ENCODE data around the gene HSF4.
A peak's percentile ranks its signal among the peaks of the same experiment; 100 is the strongest.

HSF4 gene

DNA sequence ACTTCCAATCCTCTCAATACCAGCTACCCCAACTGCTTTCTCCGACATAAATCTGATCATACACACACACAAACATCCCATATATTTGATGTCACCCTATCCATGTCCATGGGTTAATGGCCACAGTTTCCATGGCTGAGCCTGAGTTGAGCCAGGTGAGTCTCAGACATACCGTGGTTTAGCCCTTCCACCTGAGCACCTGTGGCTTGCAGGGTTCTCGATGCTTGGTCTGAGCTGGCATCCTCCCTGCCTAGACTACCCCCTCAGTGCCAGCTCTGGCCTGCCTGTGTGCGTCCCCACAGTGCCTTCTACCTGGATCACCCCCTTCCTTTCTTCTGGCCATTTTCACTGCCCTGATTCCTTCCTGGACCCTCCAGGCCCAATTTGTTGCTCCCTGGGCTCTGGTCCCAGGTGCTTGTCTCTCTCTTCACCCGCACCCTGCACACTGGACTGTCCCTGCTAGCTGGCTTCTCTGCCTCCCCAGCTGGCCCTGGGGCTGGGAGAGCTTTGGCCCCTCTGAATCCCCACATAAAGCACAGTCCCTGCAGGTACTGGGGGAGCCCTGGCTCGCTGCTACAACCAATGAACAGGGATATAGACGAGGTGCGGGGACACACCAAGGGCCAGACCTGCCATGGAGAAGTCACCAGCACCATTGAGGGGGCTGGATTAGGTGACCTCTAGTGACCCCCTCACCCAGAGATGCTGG is 41.7 kb downstream of the HSF4 start:
- no peak overlapping the region for H2BK15ac ChIP-seq (ENCODE audit: low read depth, poor library complexity, severe bottlenecking)
- no peak overlapping the region for H3K4ac ChIP-seq (ENCODE audit: low read depth in 1 of 2, low read length in 2 of 2)
- H2AFZ ChIP-seq (ENCODE audit: low read depth, low read length), result no peak overlapping the region
- H3K4me3 ChIP-seq (ENCODE audit: insufficient read depth in 1 of 2, low read depth in 1 of 2, low read length in 2 of 2), result no peak overlapping the region
- no peak overlapping the region for H4K8ac ChIP-seq (ENCODE audit: low read length)
- H4K91ac ChIP-seq (ENCODE audit: low read length), result no peak overlapping the region
- no peaks in the 10 kb centered on the region for H3K27me3 ChIP-seq (ENCODE audit: control insufficient read depth in 1 of 2, insufficient read depth in 1 of 2, low read length in 2 of 2)
- peaks cover 16 to 50% of the 10 kb centered on the region in 2 experiments for H3K36me3 ChIP-seq (ENCODE audit: control insufficient read depth in 1 of 2, insufficient read depth in 2 of 2, low read depth in 1 of 2, low read length in 2 of 2)
- no peak overlapping the region for H2BK5ac ChIP-seq (ENCODE audit: low read depth, low read length, poor library complexity, severe bottlenecking)
- H3K27ac ChIP-seq (ENCODE audit: low read length, poor library complexity, severe bottlenecking), result no peak overlapping the region
- H3K18ac ChIP-seq (ENCODE audit: low read depth in 1 of 2, low read length in 2 of 2), result no peak overlapping the region
- 97% methylated on average over 8 of the region's 8 CpGs for WGBS
- H3K4me2 ChIP-seq (ENCODE audit: low read length, poor library complexity, severe bottlenecking), result no peak overlapping the region
- peaks cover 23% of the 10 kb centered on the region for H3K4me1 ChIP-seq (ENCODE audit: control insufficient read depth, insufficient read depth, low read depth, low read length)
- H2AK5ac ChIP-seq (ENCODE audit: low read length, severe bottlenecking), result no peak overlapping the region
- no peak overlapping the region for H2BK12ac ChIP-seq (ENCODE audit: low read length in 2 of 2)
- H3K23ac ChIP-seq (ENCODE audit: low read length in 2 of 2), result no peak overlapping the region
- H3K9ac ChIP-seq (ENCODE audit: low read length), result no peak overlapping the region
- H3K14ac ChIP-seq (ENCODE audit: low read length in 2 of 2), result no peak overlapping the region
- no peak overlapping the region for H2BK120ac ChIP-seq (ENCODE audit: low read depth, low read length)
- peaks cover 1% of the 10 kb centered on the region for H3K79me1 ChIP-seq (replicated peaks; ENCODE audit: low read length, poor library complexity, severe bottlenecking)
- DNase-seq, result no peak
- H3K9me3 ChIP-seq (ENCODE audit: control insufficient read depth, low read length), result no peaks in the 10 kb centered on the region

GRCh38 chr16:67206838-67207248 is 42.3 kb downstream of the HSF4 start:
- Histone ChIP-seq H3K27ac (ENCODE audit: low read length, poor library complexity, severe bottlenecking) (no peak overlapping the region), H2BK15ac (ENCODE audit: low read depth, poor library complexity, severe bottlenecking) (no peak overlapping the region), H4K8ac (ENCODE audit: low read length) (peak overlapping the region; percentile 5), H3K14ac (ENCODE audit: low read length in 2 of 2) (no peak overlapping the region), H2BK12ac (ENCODE audit: low read length in 2 of 2) (no peak overlapping the region), H3K4me3 (ENCODE audit: insufficient read depth in 1 of 2, low read depth in 1 of 2, low read length in 2 of 2) (no peak overlapping the region), H3K36me3 (ENCODE audit: control insufficient read depth in 1 of 2, insufficient read depth in 2 of 2, low read depth in 1 of 2, low read length in 2 of 2) (peaks cover 19 to 44% of the 10 kb centered on the region in 2 experiments), H3K9ac (ENCODE audit: low read length) (no peak overlapping the region), H3K79me1 (replicated peaks; ENCODE audit: low read length, poor library complexity, severe bottlenecking) (no peaks in the 10 kb centered on the region), H3K9me3 (ENCODE audit: control insufficient read depth, low read length) (no peaks in the 10 kb centered on the region), H3K23ac (ENCODE audit: low read length in 2 of 2) (no peak overlapping the region), H2BK120ac (ENCODE audit: low read depth, low read length) (no peak overlapping the region), H2AFZ (ENCODE audit: low read depth, low read length) (no peak overlapping the region), H3K4me2 (ENCODE audit: low read length, poor library complexity, severe bottlenecking) (no peak overlapping the region), H3K4ac (ENCODE audit: low read depth in 1 of 2, low read length in 2 of 2) (no peak overlapping the region), H2BK5ac (ENCODE audit: low read depth, low read length, poor library complexity, severe bottlenecking) (no peak overlapping the region), H3K4me1 (ENCODE audit: control insufficient read depth, insufficient read depth, low read depth, low read length) (peaks cover 23% of the 10 kb centered on the region), H4K91ac (ENCODE audit: low read length) (no peak overlapping the region), H3K18ac (ENCODE audit: low read depth in 1 of 2, low read length in 2 of 2) (no peak overlapping the region), H2AK5ac (ENCODE audit: low read length, severe bottlenecking) (no peak overlapping the region), H3K27me3 (ENCODE audit: control insufficient read depth in 1 of 2, insufficient read depth in 1 of 2, low read length in 2 of 2) (no peaks in the 10 kb centered on the region)
- 91% methylated on average over 3 of the region's 3 CpGs for WGBS
- DNase-seq, result no peak

GRCh38 chr16:67207249-67208091 is 42.9 kb downstream of the HSF4 start:
- no peak overlapping the region for H3K4me2 ChIP-seq (ENCODE audit: low read length, poor library complexity, severe bottlenecking)
- H3K79me1 ChIP-seq (replicated peaks; ENCODE audit: low read length, poor library complexity, severe bottlenecking), result no peaks in the 10 kb centered on the region
- no peak overlapping the region for H3K4ac ChIP-seq (ENCODE audit: low read depth in 1 of 2, low read length in 2 of 2)
- peak overlapping the region in 1 of 2 experiments; percentile 37 for H2BK12ac ChIP-seq (ENCODE audit: low read length in 2 of 2)
- H2AK5ac ChIP-seq (ENCODE audit: low read length, severe bottlenecking), result no peak overlapping the region
- peak overlapping the region; percentile 26 for H3K9ac ChIP-seq (ENCODE audit: low read length)
- no peaks in the 10 kb centered on the region for H3K27me3 ChIP-seq (ENCODE audit: control insufficient read depth in 1 of 2, insufficient read depth in 1 of 2, low read length in 2 of 2)
- H2BK120ac ChIP-seq (ENCODE audit: low read depth, low read length), result no peak overlapping the region
- peak overlapping the region in 1 of 2 experiments; percentile 30 for H3K14ac ChIP-seq (ENCODE audit: low read length in 2 of 2)
- no peak overlapping the region for H3K4me3 ChIP-seq (ENCODE audit: insufficient read depth in 1 of 2, low read depth in 1 of 2, low read length in 2 of 2)
- H3K4me1 ChIP-seq (ENCODE audit: control insufficient read depth, insufficient read depth, low read depth, low read length), result peaks cover 23% of the 10 kb centered on the region
- no peak overlapping the region for H2BK5ac ChIP-seq (ENCODE audit: low read depth, low read length, poor library complexity, severe bottlenecking)
- H3K23ac ChIP-seq (ENCODE audit: low read length in 2 of 2), result no peak overlapping the region
- no peak overlapping the region for H2BK15ac ChIP-seq (ENCODE audit: low read depth, poor library complexity, severe bottlenecking)
- peak; percentile 56 for DNase-seq
- 79% methylated on average over 21 of the region's 21 CpGs for WGBS
- peak overlapping the region; percentile 46 for H4K8ac ChIP-seq (ENCODE audit: low read length)
- no peaks in the 10 kb centered on the region for H3K9me3 ChIP-seq (ENCODE audit: control insufficient read depth, low read length)
- H2AFZ ChIP-seq (ENCODE audit: low read depth, low read length), result no peak overlapping the region
- no peak overlapping the region for H3K27ac ChIP-seq (ENCODE audit: low read length, poor library complexity, severe bottlenecking)
- H4K91ac ChIP-seq (ENCODE audit: low read length), result peak overlapping the region; percentile 40
- H3K36me3 ChIP-seq (ENCODE audit: control insufficient read depth in 1 of 2, insufficient read depth in 2 of 2, low read depth in 1 of 2, low read length in 2 of 2), result peaks cover 19 to 38% of the 10 kb centered on the region in 2 experiments
- H3K18ac ChIP-seq (ENCODE audit: low read depth in 1 of 2, low read length in 2 of 2), result peak overlapping the region in 1 of 2 experiments; percentile 4

Data from mesenchymal stem cell (in vitro differentiated cells and primary cell).